SU-DHL-6 (cell line): ENCODE results near the gene PLXND1.

ENCODE experiments used
- H2AFZ ChIP-seq: fragments of 200-600 bp; sonication (generic); 2 replicates; pipeline ENCODE4 v1.6.1; 2014; ENCODE audit warnings: low read depth, mild to moderate bottlenecking, moderate library complexity, mixed read lengths, antibody characterized with exemption, low read length; ENCODE audit not compliant: severe bottlenecking
- H3F3A ChIP-seq: fragments of 200-600 bp; shearing (Covaris generic); 2 replicates; pipeline ENCODE4 v1.6.0; 2016; ENCODE audit warnings: antibody characterized with exemption, mild to moderate bottlenecking; ENCODE audit not compliant: insufficient read depth
- H3K27ac ChIP-seq: fragments of 200-600 bp; sonication (generic); 2 replicates; pipeline ENCODE4 v1.5.1; 2016; ENCODE audit warnings: low read depth, mild to moderate bottlenecking, low read length, moderate library complexity, mixed read lengths
- H3K27me3 ChIP-seq: fragments of 200-600 bp; sonication (generic), shearing (Covaris generic); 2 replicates; pipeline ENCODE4 v1.6.0; 2014; ENCODE audit warnings: mild to moderate bottlenecking, low read length
- H3K36me3 ChIP-seq: fragments of 200-600 bp; sonication (generic); 2 replicates; pipeline ENCODE4 v1.6.1; 2014; ENCODE audit warnings: mild to moderate bottlenecking, low read length, mixed read lengths
- H3K4me2 ChIP-seq: fragments of 300-600, 200-600 bp; shearing (Covaris generic), sonication (generic); 2 replicates; pipeline ENCODE4 v1.6.0; 2014; ENCODE audit warnings: low read length, low read depth, mild to moderate bottlenecking; ENCODE audit not compliant: poor library complexity, severe bottlenecking
- H3K4me3 ChIP-seq: fragments of 200-600 bp; sonication (generic); 2 replicates; pipeline ENCODE4 v1.5.1; 2014; ENCODE audit warnings: antibody characterized with exemption, low read length, mild to moderate bottlenecking, mixed read lengths; ENCODE audit not compliant: insufficient read depth, poor library complexity, severe bottlenecking
- H3K79me2 ChIP-seq: fragments of 200-600 bp; sonication (generic); 2 replicates; pipeline ENCODE4 v1.6.1; 2014; ENCODE audit warnings: mild to moderate bottlenecking, low read length, moderate library complexity; ENCODE audit not compliant: insufficient read depth
- H3K9ac ChIP-seq: fragments of 200-600 bp; sonication (generic); 2 replicates; pipeline ENCODE4 v1.7.0; 2014; ENCODE audit warnings: mild to moderate bottlenecking, low read length
- H3K9me2 ChIP-seq: fragments of 200-600 bp; sonication (generic); replicated peaks from 2 replicates; pipeline ENCODE4 v1.6.1; 2014; ENCODE audit warnings: low read length; ENCODE audit not compliant: insufficient read depth
- H3K9me3 ChIP-seq: fragments of 200-600 bp; sonication (generic); 2 replicates; pipeline ENCODE4 v1.6.1; 2014; ENCODE audit warnings: low read length, mixed read lengths; ENCODE audit not compliant: insufficient read depth
- H4K20me1 ChIP-seq: fragments of 200-600 bp; sonication (generic); 2 replicates; pipeline ENCODE4 v1.6.1; 2014; ENCODE audit warnings: low read depth, mild to moderate bottlenecking, antibody characterized with exemption, low read length, moderate library complexity, mixed read lengths
- EZH2phosphoT487 ChIP-seq: fragments of 200-600 bp; sonication (generic), shearing (Covaris generic); conservative IDR thresholded peaks from 2 replicates; pipeline ENCODE4 v1.6.1; 2018; ENCODE audit warnings: mild to moderate bottlenecking, antibody characterized with exemption, low read length, moderate library complexity, mixed read lengths
- TF ChIP-seq, protein P1 (sequence below): fragments of 200-600 bp; sonication (generic); IDR thresholded peaks from one replicate; pipeline ENCODE4 v1.5.1; 2017; ENCODE audit warnings: antibody characterized with exemption, mild to moderate bottlenecking, low read length, moderate library complexity; ENCODE audit not compliant: insufficient read depth, poor library complexity, severe bottlenecking

The PLXND1 gene

DNA sequence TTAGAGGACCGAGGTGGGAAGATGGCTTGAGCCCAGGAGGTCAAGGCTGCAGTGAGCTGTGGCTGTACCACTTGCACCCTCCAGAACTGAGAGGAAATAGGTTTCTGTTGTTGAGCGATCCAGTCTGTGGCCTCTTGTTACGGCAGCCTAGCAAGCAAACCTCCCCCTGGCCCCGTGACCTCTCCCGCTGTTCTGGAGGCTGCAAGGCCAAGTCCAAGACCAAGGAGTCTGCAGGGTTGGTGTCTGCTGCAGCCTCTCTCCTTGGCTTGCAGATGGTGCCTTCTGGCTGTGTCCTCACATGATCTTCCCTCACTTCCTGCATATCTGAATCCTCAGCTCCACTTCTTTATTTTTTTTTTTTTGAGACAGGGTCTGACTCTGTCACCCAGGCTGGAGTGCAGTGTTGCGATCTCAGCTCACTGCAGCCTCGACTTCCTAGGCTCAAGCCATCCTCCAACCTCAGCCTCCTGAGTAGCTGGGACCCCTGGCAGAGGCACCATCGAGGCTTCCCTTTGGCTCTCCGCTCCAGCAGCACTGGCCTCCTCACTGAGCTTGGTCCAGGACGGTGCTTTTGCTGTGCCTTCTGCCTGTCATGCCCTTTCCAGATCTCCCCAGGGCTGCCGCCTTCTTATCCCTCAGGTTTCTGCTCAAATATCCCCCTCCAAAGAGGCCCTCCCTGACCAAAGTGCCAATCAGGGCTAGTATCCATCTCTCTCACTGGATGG lies 18.0 kb upstream of the PLXND1 start:
- Histone ChIP-seq H4K20me1 (no peaks in the 10 kb centered on the region), H3K27ac (no peak overlapping the region), H3K36me3 (no peaks in the 10 kb centered on the region), H3K27me3 (no peaks in the 10 kb centered on the region), H2AFZ (no peak overlapping the region), H3K9ac (no peak overlapping the region), H3K4me3 (no peak overlapping the region), H3K9me2 (no peaks in the 10 kb centered on the region), H3F3A (no peaks in the 10 kb centered on the region), H3K9me3 (no peaks in the 10 kb centered on the region), H3K79me2 (no peaks in the 10 kb centered on the region), H3K4me2 (no peak overlapping the region)
- TF ChIP-seq, protein P1, sequence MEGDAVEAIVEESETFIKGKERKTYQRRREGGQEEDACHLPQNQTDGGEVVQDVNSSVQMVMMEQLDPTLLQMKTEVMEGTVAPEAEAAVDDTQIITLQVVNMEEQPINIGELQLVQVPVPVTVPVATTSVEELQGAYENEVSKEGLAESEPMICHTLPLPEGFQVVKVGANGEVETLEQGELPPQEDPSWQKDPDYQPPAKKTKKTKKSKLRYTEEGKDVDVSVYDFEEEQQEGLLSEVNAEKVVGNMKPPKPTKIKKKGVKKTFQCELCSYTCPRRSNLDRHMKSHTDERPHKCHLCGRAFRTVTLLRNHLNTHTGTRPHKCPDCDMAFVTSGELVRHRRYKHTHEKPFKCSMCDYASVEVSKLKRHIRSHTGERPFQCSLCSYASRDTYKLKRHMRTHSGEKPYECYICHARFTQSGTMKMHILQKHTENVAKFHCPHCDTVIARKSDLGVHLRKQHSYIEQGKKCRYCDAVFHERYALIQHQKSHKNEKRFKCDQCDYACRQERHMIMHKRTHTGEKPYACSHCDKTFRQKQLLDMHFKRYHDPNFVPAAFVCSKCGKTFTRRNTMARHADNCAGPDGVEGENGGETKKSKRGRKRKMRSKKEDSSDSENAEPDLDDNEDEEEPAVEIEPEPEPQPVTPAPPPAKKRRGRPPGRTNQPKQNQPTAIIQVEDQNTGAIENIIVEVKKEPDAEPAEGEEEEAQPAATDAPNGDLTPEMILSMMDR: no peak
- TF ChIP-seq EZH2phosphoT487: no peak

DNA sequence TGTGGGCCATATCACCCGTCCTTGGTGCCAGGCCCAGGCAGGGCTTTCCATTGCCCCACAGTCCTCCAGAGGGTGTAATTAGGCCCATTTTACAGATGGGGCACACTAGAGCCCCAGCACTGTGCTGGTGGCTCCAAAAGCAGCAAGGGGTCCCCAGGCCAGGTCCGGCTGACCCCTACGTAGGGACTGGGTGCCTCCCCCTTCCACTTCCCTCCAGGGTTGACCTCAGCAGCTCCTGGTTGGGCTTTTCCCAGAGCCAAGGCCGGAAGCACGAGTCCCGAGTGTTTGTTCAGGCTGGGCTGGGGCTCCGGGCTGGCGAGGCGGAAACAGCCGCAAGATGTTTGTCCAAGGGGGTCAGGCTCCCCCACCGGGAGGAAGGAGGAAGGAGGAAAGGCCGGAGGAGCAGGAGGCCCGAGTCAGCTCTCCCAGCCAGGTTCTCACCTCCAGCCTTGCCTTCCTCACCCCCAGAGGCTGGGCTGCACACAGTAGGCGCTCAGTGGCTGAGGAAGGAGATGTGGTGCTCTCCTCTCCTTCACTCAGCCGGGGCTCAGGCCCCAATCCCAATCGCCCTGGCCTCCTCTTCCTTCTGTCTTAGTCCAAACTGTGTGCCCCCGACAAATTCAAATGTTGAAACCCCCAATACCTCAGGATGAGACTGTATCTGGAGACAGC lies 17.1 kb upstream of the PLXND1 start:
- Histone ChIP-seq H3F3A (no peaks in the 10 kb centered on the region), H3K4me3 (no peak overlapping the region), H3K9ac (no peak overlapping the region), H3K9me2 (no peaks in the 10 kb centered on the region), H3K9me3 (no peaks in the 10 kb centered on the region), H3K27ac (no peak overlapping the region), H3K4me2 (no peak overlapping the region), H3K27me3 (no peaks in the 10 kb centered on the region), H3K79me2 (no peaks in the 10 kb centered on the region), H2AFZ (no peak overlapping the region), H3K36me3 (no peaks in the 10 kb centered on the region), H4K20me1 (no peaks in the 10 kb centered on the region)
- TF ChIP-seq, protein P1: no peak
- no peak for TF ChIP-seq EZH2phosphoT487

DNA sequence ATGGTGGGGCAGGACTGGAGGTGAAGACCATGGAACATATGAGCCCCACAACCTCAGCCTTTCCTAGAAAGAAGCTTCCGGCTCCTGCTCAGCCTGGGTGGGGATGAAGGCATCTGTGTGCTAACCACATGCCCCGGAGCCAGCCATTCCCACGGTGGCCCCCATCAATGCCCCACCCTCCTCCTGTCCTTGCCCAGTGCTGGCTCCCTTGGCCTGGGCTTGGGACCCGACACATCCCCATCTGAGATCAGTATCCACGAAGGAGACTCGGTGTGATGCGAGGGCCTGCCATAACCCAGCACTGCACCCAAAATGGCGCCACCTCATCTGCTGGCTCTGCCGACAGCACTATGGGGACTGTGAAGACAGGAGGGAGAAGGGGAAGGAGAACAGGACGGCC lies 16.5 kb upstream of the PLXND1 start:
- TF ChIP-seq, protein P1: no peak
- no peak for TF ChIP-seq EZH2phosphoT487
- Histone ChIP-seq H3K9ac (no peak overlapping the region), H3K27ac (no peak overlapping the region), H3K36me3 (no peaks in the 10 kb centered on the region), H2AFZ (no peak overlapping the region), H3K4me3 (no peak overlapping the region), H3K9me2 (no peaks in the 10 kb centered on the region), H3K4me2 (no peak overlapping the region), H3K79me2 (no peaks in the 10 kb centered on the region), H3K27me3 (no peaks in the 10 kb centered on the region), H4K20me1 (no peaks in the 10 kb centered on the region), H3K9me3 (no peaks in the 10 kb centered on the region), H3F3A (no peaks in the 10 kb centered on the region)
